Immature natural killer cell (primary cell): ENCODE data around the gene DHX30. TPM values are rescaled to one million over a fixed set of nuclear protein-coding genes. Genes with fewer than 3 reads are reported as not detected.
"Not testable (repeated sequence)": the region's sequence is repeated elsewhere in the genome, so short reads cannot be mapped to it uniquely, and the experiment has no call there.

ENCODE experiments used
- DNase-seq, 3 donors: peaks; one replicate each; pipeline ENCODE4 v3.0.0; 2022; ENCODE audit warnings: mixed read lengths in 1 of 3
- H3K27ac Mint-ChIP-seq, 6 donors: one replicate each; pipeline ENCODE4 v1.8.0; 2020; ENCODE audit warnings: mixed read lengths in 6 of 6, mild to moderate bottlenecking in 5 of 6, inconsistent platforms in 4 of 6, moderate library complexity in 3 of 6
- H3K27me3 Mint-ChIP-seq, 3 donors: one replicate each; pipeline ENCODE4 v1.8.0; 2020 to 2021; ENCODE audit warnings: low read depth in 3 of 3, mild to moderate bottlenecking in 3 of 3, mixed read lengths in 3 of 3, moderate library complexity in 3 of 3, inconsistent platforms in 1 of 3
- H3K36me3 Mint-ChIP-seq, 3 donors: one replicate each; pipeline ENCODE4 v1.8.0; 2020; ENCODE audit warnings: mixed read lengths in 3 of 3, inconsistent platforms in 2 of 3, mild to moderate bottlenecking in 2 of 3
- H3K4me1 Mint-ChIP-seq, 2 donors: one replicate each; pipeline ENCODE4 v1.8.0; 2020; ENCODE audit warnings: inconsistent platforms in 2 of 2, mild to moderate bottlenecking in 2 of 2, mixed read lengths in 2 of 2, moderate library complexity in 1 of 2
- H3K4me3 Mint-ChIP-seq, 5 donors: one replicate each; pipeline ENCODE4 v1.8.0; 2020; ENCODE audit warnings: mild to moderate bottlenecking in 5 of 5, mixed read lengths in 5 of 5, inconsistent platforms in 3 of 5, moderate library complexity in 3 of 5
- H3K9me3 Mint-ChIP-seq, 6 donors: one replicate each; pipeline ENCODE4 v1.8.0; 2020; ENCODE audit warnings: mild to moderate bottlenecking in 6 of 6, mixed read lengths in 6 of 6, inconsistent platforms in 4 of 6, moderate library complexity in 3 of 6
- polyA plus RNA-seq, 3 donors: library from polyadenylated mRNA; unstranded; fragments of 300-500 nt; fragmentation: Illumina TruSeq; gene quantifications; one replicate each; pipeline ENCODE4 v1.2.3, GENCODE V29; 2021

Gene DHX30
- polyA plus RNA-seq: 10 to 100 TPM; 23.2 to 44.4 (median 28.0) TPM

GRCh38 chr3:47802734-47803479 lies at the start of gene DHX30:
DHX30 (plus strand) TSS chr3:47803138; CDS start chr3:47810684, 7,546 bp downstream.
- DNase-seq: peak; percentile 80 to 82 (median 81)
- H3K4me1 Mint-ChIP-seq: peaks cover 19 to 22% of the 10 kb centered on the region in 2 donors
- H3K36me3 Mint-ChIP-seq: peaks cover 0 to 3% (median 0%) of the 10 kb centered on the region in 3 donors
- H3K27ac Mint-ChIP-seq: peak within 1 kb of the TSS; percentile 91 to 96 (median 93)
- H3K9me3 Mint-ChIP-seq: no peaks in the 10 kb centered on the region
- peaks cover 0 to 5% (median 2%) of the 10 kb centered on the region in 3 donors for H3K27me3 Mint-ChIP-seq
- peak within 1 kb of the TSS; percentile 93 to 95 (median 94) for H3K4me3 Mint-ChIP-seq

GRCh38 chr3:47758261-47759025 lies 44.5 kb upstream of the DHX30 start:
- H3K27me3 Mint-ChIP-seq: no peaks in the 10 kb centered on the region
- peaks cover 5 to 18% of the 10 kb centered on the region in 2 donors for H3K4me1 Mint-ChIP-seq
- H3K9me3 Mint-ChIP-seq: no peaks in the 10 kb centered on the region
- peak overlapping the region in 1 of 6 donors; percentile 34 for H3K27ac Mint-ChIP-seq
- no peak for DNase-seq
- no peak overlapping the region for H3K4me3 Mint-ChIP-seq
- H3K36me3 Mint-ChIP-seq: peaks cover 0 to 7% (median 0%) of the 10 kb centered on the region in 3 donors

- peaks cover 0 to 10% (median 0%) of the 10 kb centered on the region in 3 donors for H3K36me3 Mint-ChIP-seq
- peaks cover 8 to 18% of the 10 kb centered on the region in 2 donors for H3K4me1 Mint-ChIP-seq
- DNase-seq, H3K4me3 Mint-ChIP-seq, H3K27me3 Mint-ChIP-seq, H3K9me3 Mint-ChIP-seq: not testable (repeated sequence)
- peak overlapping the region in 1 of 6 donors; percentile 60 for H3K27ac Mint-ChIP-seq
These were observed 42.7 kb upstream of the DHX30 start for GRCh38 chr3:47760207-47760606.

- Mint-ChIP-seq H3K36me3 (peaks cover 0 to 13% (median 0%) of the 10 kb centered on the region in 3 donors), H3K4me3 (no peak overlapping the region), H3K27ac (peak overlapping the region in 2 of 6 donors; percentile 29 to 50), H3K9me3 (no peaks in the 10 kb centered on the region), H3K27me3 (no peaks in the 10 kb centered on the region), H3K4me1 (peaks cover 8 to 18% of the 10 kb centered on the region in 2 donors)
- no peak for DNase-seq
These were observed 41.9 kb upstream of the DHX30 start for GRCh38 chr3:47761046-47761445.

- peaks cover 5 to 9% of the 10 kb centered on the region in 2 donors for H3K4me1 Mint-ChIP-seq
- H3K27me3 Mint-ChIP-seq: no peaks in the 10 kb centered on the region
- H3K27ac Mint-ChIP-seq: peak overlapping the region in 2 of 6 donors; percentile 29 to 56
These were observed 40.7 kb upstream of the DHX30 start for GRCh38 chr3:47762233-47762632.

GRCh38 chr3:47766186-47766585 lies 36.8 kb upstream of the DHX30 start:
- no peak overlapping the region for H3K27ac Mint-ChIP-seq
- DNase-seq: no peak
- H3K4me3 Mint-ChIP-seq: no peak overlapping the region
- peaks cover 3 to 9% (median 8%) of the 10 kb centered on the region in 3 donors for H3K36me3 Mint-ChIP-seq
- no peaks in the 10 kb centered on the region for H3K9me3 Mint-ChIP-seq
- H3K27me3 Mint-ChIP-seq: no peaks in the 10 kb centered on the region
- peaks cover 7 to 26% of the 10 kb centered on the region in 2 donors for H3K4me1 Mint-ChIP-seq

More at GRCh38 chr3:47762233-47762632, 40.7 kb upstream of the DHX30 start:
- no peak overlapping the region for H3K4me3 Mint-ChIP-seq
- H3K36me3 Mint-ChIP-seq: peaks cover 0 to 6% (median 0%) of the 10 kb centered on the region in 3 donors
- no peak for DNase-seq
- H3K9me3 Mint-ChIP-seq: no peaks in the 10 kb centered on the region

- Mint-ChIP-seq H3K27me3 (peaks cover 0 to 4% (median 0%) of the 10 kb centered on the region in 3 donors), H3K36me3 (peaks cover 4 to 9% (median 4%) of the 10 kb centered on the region in 3 donors)
These were observed 30.9 kb upstream of the DHX30 start for GRCh38 chr3:47772047-47772446.

GRCh38 chr3:47772788-47773187 lies 30.1 kb upstream of the DHX30 start:
- peaks cover 4 to 9% (median 4%) of the 10 kb centered on the region in 3 donors for H3K36me3 Mint-ChIP-seq
- DNase-seq: no peak
- H3K27ac Mint-ChIP-seq: peak overlapping the region in 1 of 6 donors; percentile 30
- H3K27me3 Mint-ChIP-seq: peaks cover 0 to 4% (median 0%) of the 10 kb centered on the region in 3 donors
- peaks cover 16 to 36% of the 10 kb centered on the region in 2 donors for H3K4me1 Mint-ChIP-seq
- no peaks in the 10 kb centered on the region for H3K9me3 Mint-ChIP-seq
- H3K4me3 Mint-ChIP-seq: no peak overlapping the region

More at GRCh38 chr3:47772047-47772446, 30.9 kb upstream of the DHX30 start:
- no peak overlapping the region for H3K4me3 Mint-ChIP-seq
- peaks cover 16 to 36% of the 10 kb centered on the region in 2 donors for H3K4me1 Mint-ChIP-seq
- no peak for DNase-seq
- no peak overlapping the region for H3K27ac Mint-ChIP-seq
- no peaks in the 10 kb centered on the region for H3K9me3 Mint-ChIP-seq

- Mint-ChIP-seq H3K9me3 (no peaks in the 10 kb centered on the region), H3K4me3 (no peak overlapping the region), H3K27me3 (peaks cover 9 to 12% (median 11%) of the 10 kb centered on the region in 3 donors), H3K36me3 (no peaks in the 10 kb centered on the region), H3K4me1 (peaks cover 41 to 44% of the 10 kb centered on the region in 2 donors), H3K27ac (no peak overlapping the region)
- DNase-seq: no peak
These were observed 24.2 kb upstream of the DHX30 start for GRCh38 chr3:47778746-47779145.

GRCh38 chr3:47780741-47781684 lies 21.9 kb upstream of the DHX30 start:
- peak overlapping the region; percentile 90 to 96 (median 92) for H3K4me3 Mint-ChIP-seq
- H3K9me3 Mint-ChIP-seq: no peaks in the 10 kb centered on the region
- H3K27me3 Mint-ChIP-seq: peaks cover 7 to 12% (median 9%) of the 10 kb centered on the region in 3 donors
- no peaks in the 10 kb centered on the region for H3K36me3 Mint-ChIP-seq
- peak overlapping the region; percentile 94 to 100 (median 96) for H3K27ac Mint-ChIP-seq
- DNase-seq: peak; percentile 68 to 69 (median 69)
- H3K4me1 Mint-ChIP-seq: peaks cover 33 to 34% of the 10 kb centered on the region in 2 donors

- peak; percentile 96 to 98 (median 97) for DNase-seq
- peak within 1 kb of the TSS; percentile 90 to 96 (median 94) for H3K4me3 Mint-ChIP-seq
- H3K9me3 Mint-ChIP-seq: no peaks in the 10 kb centered on the region
- peak within 1 kb of the TSS; percentile 94 to 100 (median 98) for H3K27ac Mint-ChIP-seq
- H3K4me1 Mint-ChIP-seq: peaks cover 32 to 34% of the 10 kb centered on the region in 2 donors
- H3K36me3 Mint-ChIP-seq: no peaks in the 10 kb centered on the region
- H3K27me3 Mint-ChIP-seq: peaks cover 7 to 12% (median 9%) of the 10 kb centered on the region in 3 donors
These were observed 21.1 kb upstream of the DHX30 start, which contains the start of gene SMARCC1 for GRCh38 chr3:47781685-47782445. SMARCC1 (minus strand) TSS chr3:47781893; CDS start chr3:47781797, 96 bp downstream.
